GM18858 (cell line): ENCODE results near the gene POC5.
"Not testable (repeated sequence)": the region's sequence is repeated elsewhere in the genome, so short reads cannot be mapped to it uniquely, and the experiment has no call there.

ENCODE experiments used
- ATAC-seq: cut with Tn5 transposase; IDR thresholded peaks from one replicate; pipeline ENCODE4 v1.9.1; 2021; ENCODE audit not compliant: unreplicated experiment

The POC5 gene

GRCh38 chr5:75706775-75707174, 10.5 kb downstream of the POC5 start:
- ATAC-seq = no peak

DNA sequence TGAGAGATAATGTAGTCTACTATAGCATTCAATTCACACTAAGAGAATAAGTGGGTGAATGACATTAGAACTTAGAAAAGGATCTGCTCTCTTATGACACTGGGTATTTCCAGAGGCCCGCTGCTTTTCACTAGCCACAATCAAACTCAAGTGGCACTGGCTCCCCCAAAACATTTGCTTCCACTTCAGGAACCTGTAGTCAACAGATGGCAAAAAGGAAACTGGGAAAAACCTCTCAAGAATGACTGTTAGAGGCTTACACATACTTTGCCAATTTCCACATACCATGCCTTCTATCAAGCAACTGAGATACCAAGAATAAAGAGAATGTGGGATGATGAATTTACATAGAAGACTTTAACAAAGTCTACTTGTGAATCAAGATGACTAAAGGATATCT, 11.2 kb downstream of the POC5 start:
- ATAC-seq = no peak

GRCh38 chr5:75701856-75702255, 15.4 kb downstream of the POC5 start:
- no peak for ATAC-seq

DNA sequence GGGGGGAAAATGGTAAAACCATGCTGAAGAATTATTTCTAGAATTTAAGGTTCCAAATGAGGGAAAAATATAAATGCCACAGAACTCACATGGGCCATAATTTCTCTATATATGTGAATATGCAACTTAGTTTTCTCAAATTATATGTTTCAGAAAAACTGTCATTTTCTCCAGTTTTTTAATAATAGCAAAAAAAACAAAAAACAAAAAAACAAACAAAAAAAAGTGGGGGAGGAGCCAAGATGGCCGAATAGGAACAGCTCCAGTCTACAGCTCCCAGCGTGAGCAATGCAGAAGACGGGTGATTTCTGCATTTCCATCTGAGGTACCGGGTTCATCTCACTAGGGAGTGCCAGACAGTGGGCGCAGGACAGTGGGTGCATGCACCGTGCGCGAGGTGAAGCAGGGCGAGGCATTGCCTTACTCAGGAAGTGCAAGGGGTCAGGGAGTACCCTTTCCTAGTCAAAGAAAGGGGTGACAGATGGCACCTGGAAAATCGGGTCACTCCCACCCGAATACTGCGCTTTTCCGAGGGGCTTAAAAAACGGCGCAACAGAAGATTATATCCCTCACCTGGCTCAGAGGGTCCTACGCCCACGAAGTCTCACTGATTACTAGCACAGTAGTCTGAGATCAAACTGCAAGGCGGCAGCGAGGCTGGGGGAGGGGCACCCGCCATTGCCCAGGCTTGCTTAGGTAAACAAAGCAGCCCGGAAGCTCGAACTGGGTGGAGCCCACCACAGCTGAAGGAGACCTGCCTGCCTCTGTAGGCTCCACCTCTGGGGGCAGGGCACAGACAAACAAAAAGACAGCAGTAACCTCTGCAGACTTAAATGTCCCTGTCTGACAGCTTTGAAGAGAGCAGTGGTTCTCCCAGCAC, 21.5 kb downstream of the POC5 start:
- ATAC-seq = not testable (repeated sequence)

DNA sequence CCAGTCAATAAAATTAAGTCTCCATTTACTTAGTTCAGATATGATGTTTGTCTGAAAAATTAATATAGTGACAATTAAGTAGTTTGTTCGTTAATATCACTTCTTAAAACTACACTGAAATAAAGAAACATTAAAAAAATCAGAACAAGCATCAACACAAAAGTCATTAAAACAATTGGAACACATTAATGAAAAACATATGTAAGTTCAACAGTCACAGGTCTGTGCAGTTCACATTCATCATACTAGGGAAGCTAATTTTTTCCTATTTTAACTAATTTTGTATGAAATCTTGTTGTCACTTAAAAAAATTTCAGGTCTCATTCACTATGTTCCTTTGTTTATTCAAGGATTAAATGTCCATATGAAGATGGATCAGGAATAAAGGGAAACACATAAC, 22.5 kb downstream of the POC5 start:
- no peak for ATAC-seq

DNA sequence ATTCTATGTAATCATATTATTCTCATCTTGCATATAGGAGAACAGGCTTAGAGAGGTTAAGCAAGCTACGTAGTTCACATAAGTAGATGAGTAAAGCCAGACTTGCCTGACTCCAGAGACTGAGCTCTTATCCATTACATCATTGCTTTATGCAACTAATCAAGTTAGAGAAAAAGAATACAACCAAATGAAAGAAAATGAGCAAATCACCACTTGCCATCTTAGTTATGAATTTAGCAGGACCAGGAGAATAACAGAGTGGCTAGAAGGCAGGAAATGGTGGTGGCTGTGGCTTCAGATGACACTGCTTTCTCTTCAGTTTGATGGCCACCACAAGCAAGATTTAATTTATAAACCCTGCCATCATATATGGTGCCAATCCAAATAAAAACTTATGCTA, 26.6 kb downstream of the POC5 start:
- no peak for ATAC-seq

GRCh38 chr5:75686480-75686879, 30.8 kb downstream of the POC5 start:
- no peak for ATAC-seq

DNA sequence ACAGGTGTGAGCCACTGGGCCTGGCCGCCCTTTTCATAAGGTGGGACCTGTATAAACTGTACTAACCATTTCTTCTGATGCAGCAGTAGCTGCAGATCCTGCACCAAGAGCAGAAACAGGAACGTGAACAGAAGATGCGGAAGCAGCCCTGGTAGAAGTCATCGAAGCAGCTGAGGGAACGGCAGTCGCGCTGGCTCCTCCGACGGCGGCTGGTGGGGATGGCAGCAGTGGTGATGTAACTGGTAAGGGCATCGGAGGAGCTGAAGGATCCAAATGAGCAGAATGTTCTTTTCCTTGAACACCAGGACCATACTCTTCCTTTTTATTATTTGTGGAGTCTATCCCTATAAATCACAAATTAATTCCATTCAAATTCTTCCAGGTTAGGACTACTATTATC, 32.1 kb downstream of the POC5 start:
- no peak for ATAC-seq

GRCh38 chr5:75681125-75681830, 36.0 kb downstream of the POC5 start:
- ATAC-seq = no peak

- no peak for ATAC-seq
Measured at GRCh38 chr5:75678155-75678554, 39.1 kb downstream of the POC5 start.

DNA sequence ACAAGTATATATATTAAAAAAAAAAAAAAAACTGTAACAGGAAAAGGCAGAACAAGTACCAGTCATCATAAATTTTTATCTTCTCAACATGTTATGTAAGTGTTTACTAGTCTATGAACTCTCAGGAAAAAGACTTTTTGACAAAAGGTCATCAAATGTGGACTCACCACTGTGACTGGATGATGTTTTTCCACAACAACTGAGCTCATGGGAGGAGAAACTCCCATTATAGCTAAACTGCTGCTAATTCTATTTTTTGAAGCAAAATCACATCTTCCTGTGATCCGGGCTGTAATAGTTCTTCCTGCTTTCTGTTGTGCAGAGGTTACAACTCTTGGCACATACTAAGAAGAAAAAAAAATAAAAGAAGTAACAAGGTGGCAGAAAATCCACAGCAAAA, 39.6 kb downstream of the POC5 start:
- no peak for ATAC-seq

- no peak for ATAC-seq
Measured at GRCh38 chr5:75675783-75676182, 41.5 kb downstream of the POC5 start.

- ATAC-seq = no peak
Measured at GRCh38 chr5:75672616-75673015, 44.6 kb downstream of the POC5 start.

- ATAC-seq = no peak
Measured at GRCh38 chr5:75671506-75671905, 45.7 kb downstream of the POC5 start.

DNA sequence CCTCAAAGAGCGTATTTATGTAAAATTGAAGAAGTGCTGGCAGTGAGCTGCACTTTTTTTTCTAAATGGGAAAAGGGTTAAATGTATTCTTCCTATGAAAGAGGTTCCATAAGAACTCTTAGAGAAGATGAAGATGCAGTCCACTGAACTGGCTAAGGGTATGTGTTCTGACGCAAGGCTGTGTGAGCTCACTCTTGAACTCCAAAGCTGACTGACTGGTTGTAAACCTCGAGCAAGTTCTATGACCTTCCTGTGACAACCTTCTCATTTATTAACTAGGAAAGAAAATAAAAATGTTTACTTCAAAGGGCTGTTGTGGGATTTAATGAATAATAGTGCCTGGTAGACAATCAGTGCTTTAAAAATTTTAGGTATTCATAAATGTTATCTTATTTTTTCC, 46.7 kb downstream of the POC5 start:
- no peak for ATAC-seq

- ATAC-seq = peak; percentile 79
Measured at GRCh38 chr5:75668977-75669689, 48.1 kb downstream of the POC5 start.

GRCh38 chr5:75668445-75668844, 48.8 kb downstream of the POC5 start:
- no peak for ATAC-seq

DNA sequence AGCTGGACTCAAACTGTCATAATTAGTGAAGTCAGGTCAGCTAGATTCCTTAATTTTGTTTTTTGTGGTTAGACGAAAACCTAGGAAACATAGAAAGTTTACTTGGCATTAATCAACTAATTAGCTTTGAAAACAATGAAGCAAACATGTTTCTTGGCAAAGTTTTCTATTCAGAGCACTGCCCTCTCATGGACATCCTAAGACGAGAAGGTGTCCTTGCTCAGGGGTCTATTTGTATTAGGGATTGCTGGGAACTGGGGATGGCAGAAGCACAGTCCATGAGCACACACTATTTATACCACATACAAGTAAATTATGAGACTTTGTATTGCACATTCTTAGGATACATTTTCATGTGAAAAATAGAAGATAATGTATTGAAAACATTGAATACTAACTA, 49.7 kb downstream of the POC5 start:
- no peak for ATAC-seq

GRCh38 chr5:75666801-75667200, 50.4 kb downstream of the POC5 start:
- no peak for ATAC-seq

DNA sequence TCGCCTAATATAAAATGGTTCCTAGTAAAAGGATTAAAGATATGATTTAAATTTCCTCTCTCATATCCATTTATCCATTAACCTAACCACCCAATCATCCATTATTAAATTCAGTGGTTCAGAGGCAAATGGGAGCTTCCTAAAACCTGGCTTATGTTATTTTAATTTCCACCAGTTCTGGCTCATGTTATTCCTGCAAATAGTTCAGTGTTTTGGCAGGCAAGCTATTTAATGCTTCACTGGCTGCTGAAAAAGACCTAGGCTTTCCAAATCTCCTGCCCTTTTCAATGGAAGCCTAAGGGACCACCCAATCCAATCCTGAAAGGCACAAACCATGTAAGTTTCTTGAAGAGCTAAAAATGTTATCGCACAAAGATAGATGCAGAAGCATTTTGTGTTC, 52.3 kb downstream of the POC5 start:
- no peak for ATAC-seq

DNA sequence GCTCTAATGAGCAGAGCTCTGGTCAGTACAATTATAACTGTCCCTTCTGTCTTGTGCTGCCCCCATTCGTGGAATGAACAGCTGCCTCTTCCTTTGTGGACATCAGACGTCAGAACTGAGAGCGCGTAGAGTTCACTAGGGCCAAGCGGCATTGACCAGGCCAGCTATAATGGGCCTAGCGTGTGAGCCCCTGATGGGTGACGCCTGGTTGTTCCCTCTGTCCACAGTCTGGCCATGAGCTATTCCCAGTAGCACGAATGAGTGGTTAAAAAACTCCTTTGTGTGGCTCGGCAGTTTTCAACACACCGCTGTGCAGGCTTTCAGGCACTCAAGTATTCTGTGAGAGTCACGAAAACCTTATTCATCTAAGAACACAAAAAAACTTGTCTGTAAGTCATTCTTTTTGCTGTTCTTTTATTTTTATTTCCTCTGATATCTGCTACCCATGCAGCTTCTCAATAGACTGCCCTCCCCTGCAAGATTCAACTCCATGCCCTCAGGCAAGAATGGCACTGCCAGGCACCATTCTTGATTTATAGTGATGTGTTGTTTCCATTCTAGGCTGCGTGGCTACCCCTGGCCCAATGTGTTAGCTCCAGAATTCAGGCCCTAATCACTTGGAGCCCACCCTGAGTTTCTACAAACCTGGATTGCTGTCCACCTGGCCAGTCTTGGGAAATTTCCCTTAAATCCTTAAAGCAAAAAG, 53.5 kb downstream of the POC5 start:
- no peak for ATAC-seq
